Activated CD8-positive, alpha-beta memory T cell treated with anti-CD3 and anti-CD28 coated beads, Interleukin-2, amount 50 U/mL, for 1 hour (primary cell): Measurements from ENCODE around the gene PLA2R1.

Source experiments
- DNase-seq: peaks from one replicate; pipeline ENCODE4 v3.0.0-alpha.2; 2020; ENCODE audit errors: extremely low read depth

The PLA2R1 gene

GRCh38 chr2:160033732-160034392 is 28.6 kb downstream of the PLA2R1 start:
- no peak for DNase-seq

DNA sequence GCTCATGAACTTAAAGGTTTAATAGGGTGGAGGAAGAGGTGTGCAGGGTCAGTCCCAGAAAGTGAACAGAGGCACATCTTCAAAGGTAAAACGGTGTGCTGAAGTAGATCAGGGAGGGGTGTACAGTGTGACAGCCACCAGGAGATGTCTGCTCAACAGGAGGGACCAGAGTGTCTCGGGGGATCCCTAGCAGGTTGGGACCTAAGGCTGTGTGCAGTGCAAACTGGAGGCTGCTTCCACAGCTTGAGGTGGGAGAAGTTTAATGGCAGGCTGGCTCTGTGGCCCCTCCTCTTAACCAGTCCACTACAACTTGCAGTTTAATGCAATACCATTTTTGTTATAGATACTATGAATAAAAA is 33.2 kb downstream of the PLA2R1 start:
- DNase-seq: no peak

DNA sequence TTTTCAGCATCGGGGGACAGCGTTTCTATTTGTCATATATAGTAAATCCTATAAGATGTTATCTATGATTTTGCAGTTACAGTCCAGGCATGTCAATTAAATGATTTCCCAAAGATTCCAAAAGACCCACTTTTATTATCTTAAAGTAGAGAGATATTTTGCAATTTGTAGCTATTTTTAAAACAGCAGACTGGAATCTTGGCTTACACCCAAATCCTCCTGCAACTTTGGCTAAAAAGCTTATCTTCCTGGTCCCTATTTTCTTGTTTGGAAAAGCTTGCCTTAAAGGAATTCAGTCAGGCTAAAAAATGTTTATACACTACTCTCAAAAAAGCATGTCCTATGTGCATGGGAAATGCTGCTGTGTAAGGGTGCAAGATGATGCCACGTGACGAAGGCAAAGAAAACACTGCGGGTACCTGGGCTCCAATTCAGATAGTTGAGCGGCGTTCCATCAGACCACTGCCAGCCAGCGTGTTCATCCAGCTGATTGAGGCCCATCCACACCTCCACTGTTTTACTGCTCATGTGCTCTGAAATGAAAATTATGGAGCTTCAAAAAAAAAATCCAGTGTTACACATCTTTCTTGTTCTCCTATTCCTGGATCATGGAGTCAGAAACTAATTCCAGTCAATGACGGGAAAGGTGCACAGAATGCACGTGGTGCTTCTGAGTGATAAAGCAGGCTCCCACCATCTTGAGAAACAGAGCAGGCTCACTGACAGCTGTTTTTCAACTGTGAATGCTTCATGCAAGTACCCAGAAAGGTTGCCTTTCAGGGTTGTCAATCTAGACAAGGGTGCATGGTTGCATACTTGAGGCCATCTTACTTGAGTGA is 33.8 kb downstream of the PLA2R1 start:
- DNase-seq: no peak

DNA sequence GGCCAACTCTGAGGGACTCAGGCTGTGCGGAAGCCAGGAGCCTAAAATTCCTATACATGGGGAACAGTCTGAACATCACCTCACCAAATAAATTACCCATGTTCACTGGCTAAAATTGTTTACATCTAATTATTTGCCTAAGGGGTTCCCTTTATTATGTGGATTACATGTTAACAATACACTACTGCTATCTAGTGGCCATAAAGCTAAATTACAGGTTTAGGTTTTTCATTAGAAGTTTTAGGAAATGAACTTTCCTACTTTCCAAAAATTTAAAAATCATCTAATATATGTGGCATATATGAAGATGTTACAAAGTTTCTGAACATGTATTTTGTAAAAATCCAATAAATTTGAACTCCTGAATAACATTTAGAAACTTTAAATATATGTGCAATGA is 40.3 kb downstream of the PLA2R1 start:
- no peak for DNase-seq

- DNase-seq: no peak
Observed at GRCh38 chr2:160019374-160020090, 42.9 kb downstream of the PLA2R1 start.

DNA sequence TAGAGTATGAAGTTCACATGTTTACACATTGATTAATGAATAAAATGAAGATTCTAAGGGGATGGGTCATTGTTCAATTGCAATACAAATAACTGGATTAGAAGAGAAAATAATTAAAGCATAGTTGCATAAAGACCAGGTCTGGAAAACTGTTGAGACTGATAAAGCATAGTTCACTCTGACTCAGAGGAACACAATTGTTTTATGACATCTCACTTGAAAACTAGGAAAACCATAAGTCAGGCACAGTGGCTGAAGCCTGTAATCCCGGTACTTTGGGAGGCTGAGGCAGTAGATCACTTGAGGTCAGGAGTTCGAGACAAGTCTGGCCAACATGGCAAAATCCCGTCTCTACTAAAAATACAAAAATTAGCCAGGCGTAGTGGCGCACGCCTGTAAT is 46.7 kb downstream of the PLA2R1 start:
- DNase-seq: no peak

DNA sequence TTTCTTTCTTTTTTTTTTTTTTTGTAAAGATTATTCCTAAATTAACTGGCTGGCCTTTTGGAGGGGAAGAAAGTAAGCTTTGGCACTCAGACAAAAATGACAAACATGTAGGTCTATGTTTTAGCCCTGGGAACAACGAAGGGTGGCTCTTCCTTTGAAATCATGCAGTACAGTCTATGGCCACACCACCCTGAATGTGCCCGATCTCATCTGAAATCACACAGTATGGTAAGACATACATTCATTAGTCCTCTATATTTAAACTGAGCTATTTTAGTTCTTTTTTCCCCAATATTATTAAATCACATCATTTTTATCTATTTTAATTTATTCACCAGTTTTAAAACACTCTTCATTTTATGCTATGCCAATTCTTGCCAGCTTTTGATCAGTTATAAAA is 48.2 kb downstream of the PLA2R1 start:
- no peak for DNase-seq

DNA sequence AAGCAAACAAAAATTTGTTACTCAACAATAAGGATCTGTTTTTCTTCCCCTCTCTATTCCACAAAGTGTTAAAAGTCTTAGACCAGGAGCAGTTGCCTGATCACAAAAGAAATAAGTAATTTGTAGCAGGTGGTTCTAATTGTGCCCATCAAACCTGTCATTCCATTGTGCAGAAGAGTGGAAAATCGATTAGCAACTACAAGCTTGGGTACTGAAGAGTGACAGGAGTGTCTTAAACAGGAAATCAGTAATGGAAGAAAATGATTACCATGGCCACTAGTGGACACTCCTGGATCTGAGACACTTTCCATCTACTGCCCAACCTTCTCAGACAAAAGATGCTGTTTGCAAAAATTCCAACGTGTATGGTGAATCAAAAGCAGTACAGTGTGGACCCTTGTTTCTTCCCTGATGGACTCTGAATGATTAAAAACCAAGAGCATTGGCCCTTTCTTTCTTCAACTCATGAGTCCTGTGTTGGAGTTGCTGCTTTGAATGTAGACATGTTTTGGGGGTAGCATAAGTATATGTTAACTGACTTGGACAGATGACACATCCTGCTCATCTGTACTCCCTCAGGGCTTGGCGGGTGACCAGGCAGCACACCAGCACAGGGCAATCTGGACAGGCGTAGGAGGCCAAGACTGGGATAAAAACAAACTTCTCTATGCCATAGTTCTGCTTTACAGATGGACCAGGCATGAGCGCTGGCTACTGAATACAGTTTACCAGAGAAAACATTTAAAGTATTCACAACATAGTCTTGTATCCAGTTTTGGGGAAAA is 51.9 kb downstream of the PLA2R1 start:
- DNase-seq: no peak

DNA sequence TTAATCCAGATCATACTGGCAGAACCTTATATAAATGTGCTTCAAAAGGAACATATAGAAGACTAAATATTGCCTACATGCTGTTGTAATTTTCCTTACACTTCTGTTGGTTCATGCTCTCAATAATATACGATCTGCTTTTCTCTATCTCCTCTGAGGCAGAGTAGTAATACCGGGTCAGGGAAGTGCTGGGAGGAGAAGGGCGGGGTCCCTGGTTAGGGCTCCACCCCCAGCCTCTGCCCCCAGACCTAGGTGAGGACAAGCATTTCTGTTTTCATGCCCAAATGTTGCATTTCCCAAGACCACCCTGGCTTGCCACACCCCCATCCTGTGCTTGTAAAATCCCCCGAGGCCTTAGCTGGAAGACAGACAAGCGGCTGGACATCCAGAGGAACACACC is 55.3 kb downstream of the PLA2R1 start:
- no peak for DNase-seq

GRCh38 chr2:160006475-160006874 is 55.9 kb downstream of the PLA2R1 start:
- no peak for DNase-seq

DNA sequence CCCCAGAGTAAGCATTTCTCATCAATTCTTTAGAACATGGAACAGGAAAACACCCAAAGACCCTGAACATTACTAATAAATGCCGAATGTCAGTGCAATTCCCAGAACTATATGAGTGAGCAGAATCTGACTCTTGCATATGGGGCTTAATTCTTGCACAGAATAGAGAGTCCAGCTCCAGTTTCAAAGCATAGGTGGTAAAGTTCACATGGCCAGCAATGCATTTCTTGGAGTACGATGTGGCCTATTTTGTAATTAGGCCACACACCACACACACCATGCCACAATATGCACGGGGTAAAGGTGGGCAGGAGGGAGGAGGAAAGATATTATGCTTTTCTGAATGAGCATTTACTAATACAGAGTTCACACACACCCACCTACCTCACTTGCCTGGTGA is 56.5 kb downstream of the PLA2R1 start:
- no peak for DNase-seq

GRCh38 chr2:160005476-160005875 is 56.9 kb downstream of the PLA2R1 start:
- DNase-seq: no peak

- no peak for DNase-seq
Observed at GRCh38 chr2:159998961-159999360, 63.5 kb downstream of the PLA2R1 start.

GRCh38 chr2:159998243-159998642 is 64.2 kb downstream of the PLA2R1 start:
- DNase-seq: no peak

GRCh38 chr2:159996792-159997546 is 65.4 kb downstream of the PLA2R1 start:
- no peak for DNase-seq

GRCh38 chr2:159995038-159995437 is 67.4 kb downstream of the PLA2R1 start:
- no peak for DNase-seq

GRCh38 chr2:159989249-159989648 is 73.2 kb downstream of the PLA2R1 start:
- DNase-seq: no peak

GRCh38 chr2:159988412-159988970 is 73.9 kb downstream of the PLA2R1 start:
- DNase-seq: no peak

GRCh38 chr2:159987181-159987580 is 75.2 kb downstream of the PLA2R1 start:
- DNase-seq: no peak

DNA sequence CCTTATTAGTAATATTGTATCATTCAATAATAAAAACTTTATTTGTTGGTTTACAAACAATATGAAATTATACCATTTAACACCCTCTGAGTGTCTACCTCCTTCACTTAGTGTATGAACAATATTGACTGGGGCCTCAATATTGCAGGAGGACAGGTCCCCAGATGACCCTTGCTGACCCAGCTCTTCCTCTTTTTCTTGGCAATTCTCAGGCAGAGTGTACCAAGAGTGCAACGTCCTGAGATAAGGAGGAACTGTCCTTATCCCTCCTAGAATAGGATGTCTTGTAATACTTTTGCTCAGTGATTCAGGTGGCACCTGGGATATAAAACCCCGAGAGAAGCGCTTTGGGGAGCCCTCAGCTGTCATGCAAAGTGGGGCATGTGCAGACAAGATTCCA is 76.8 kb downstream of the PLA2R1 start:
- no peak for DNase-seq

DNA sequence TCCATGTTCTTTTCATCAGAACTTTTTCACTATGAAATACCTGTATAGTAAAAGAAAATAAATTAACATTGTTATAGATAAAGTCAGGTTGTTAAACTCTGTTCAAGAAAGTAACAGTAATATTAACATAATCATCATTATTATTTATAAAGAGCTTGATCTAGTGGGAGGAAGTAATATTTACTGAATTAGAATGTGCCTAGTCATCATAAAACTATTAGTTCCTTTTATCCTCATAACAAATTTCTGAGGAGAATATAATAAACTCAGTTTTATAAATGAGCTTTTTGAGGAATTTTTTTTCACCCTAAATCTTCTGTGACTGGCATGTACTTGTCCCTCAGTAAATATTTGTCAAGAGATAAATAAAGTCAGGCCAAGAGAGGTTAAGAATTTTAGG is 78.4 kb downstream of the PLA2R1 start:
- no peak for DNase-seq
